ENCODE results near the gene MAGEA3.
"Not testable (repeated sequence)": the region's sequence is repeated elsewhere in the genome, so short reads cannot be mapped to it uniquely, and the experiment has no call there.

MAGEA3 gene

GRCh38 chrX:152697952-152698931 is at the start of gene MAGEA3:
Gene MAGEA3 (plus strand): TSS chrX:152698794. CDS start chrX:152700833, 2,039 bp downstream.
- not testable (repeated sequence) for DNase-seq (ENCODE audit: low read depth)

GRCh38 chrX:152652060-152652459 is 46.5 kb upstream of the MAGEA3 start:
- DNase-seq (ENCODE audit: low read depth): no peak

DNA sequence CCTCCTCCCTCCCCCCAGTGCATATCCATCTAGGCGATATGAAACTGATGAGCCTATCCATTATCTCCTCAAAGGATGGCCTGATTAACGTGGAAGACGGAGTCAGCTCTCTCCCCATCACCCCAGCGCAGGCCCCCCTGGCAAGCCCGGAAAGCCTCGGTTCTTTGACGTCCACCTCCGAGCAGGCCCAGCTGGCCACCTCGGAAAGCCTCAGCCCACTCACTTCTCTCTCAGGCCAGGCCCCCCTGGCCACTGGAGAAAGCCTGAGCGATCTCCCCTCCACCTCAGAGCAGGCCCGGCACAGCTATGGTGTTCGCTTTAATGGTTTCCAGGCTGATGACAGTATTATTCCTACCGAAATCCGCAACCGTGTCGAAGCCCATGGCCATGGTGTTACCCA is 46.1 kb upstream of the MAGEA3 start:
- DNase-seq (ENCODE audit: low read depth): no peak

DNA sequence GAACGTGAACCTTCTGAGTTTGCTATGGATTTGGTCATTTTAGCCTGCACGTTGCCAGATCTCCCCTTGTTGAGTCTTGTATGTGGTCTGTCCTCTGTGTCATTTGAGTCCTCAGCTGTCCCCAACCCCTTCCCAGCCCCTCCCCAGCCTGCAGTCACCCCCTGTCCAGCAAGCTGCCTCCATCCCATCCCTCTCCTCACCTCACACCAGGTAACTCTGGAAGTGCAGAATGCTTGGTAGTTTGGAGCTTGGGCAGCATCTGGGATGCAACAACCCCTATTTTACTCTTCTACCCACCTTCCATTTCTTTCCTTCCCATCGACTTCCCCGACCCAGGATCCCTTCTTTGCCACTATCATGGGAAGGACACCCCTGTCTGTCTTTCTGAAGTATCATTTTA is 42.5 kb upstream of the MAGEA3 start:
- DNase-seq (ENCODE audit: low read depth): no peak

DNA sequence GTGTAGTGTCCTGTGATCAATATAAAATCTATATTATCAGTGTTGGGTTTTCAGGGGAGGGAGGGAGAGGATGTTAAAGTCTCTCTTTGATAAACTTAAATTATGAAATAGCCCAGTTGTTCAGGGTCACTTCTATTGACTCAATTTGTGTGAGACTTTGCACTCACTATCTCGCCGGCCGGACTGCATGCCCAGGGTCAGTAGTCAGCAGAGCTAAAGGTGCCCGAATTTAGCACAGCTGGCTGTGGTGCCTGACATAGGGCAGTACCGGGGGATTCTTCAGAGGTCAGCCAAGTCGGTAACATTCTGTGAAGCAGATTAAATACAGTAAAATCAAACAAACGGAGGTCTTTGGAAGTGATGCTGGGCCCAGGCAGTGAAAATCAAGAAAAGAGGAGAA is 41.7 kb upstream of the MAGEA3 start:
- no peak for DNase-seq (ENCODE audit: low read depth)

- no peak for DNase-seq (ENCODE audit: low read depth)
These were observed 40.3 kb upstream of the MAGEA3 start for GRCh38 chrX:152658302-152658701.

GRCh38 chrX:152663086-152663485 is 35.5 kb upstream of the MAGEA3 start:
- DNase-seq (ENCODE audit: low read depth): no peak

DNA sequence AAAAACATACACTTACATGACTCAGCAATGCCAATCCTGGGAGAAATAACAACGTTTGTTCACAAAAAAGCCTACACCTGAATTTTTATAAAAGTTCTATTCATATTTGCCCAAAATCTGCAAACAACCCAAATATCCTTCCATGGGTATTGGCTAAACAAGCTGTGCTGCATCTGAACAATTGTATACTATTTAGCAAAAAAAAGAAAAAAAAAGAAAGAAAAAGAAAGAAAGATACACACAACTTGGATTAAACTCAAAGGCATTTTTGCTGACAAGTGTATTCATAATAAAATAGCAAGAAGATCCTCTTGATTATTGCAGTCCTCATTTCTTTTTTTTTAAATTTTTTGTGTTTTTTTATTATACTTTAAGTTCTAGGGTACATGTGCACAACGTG is 24.5 kb upstream of the MAGEA3 start:
- no peak for DNase-seq (ENCODE audit: low read depth)

- DNase-seq (ENCODE audit: low read depth): not testable (repeated sequence)
These were observed 23.9 kb upstream of the MAGEA3 start for GRCh38 chrX:152674652-152675051.

DNA sequence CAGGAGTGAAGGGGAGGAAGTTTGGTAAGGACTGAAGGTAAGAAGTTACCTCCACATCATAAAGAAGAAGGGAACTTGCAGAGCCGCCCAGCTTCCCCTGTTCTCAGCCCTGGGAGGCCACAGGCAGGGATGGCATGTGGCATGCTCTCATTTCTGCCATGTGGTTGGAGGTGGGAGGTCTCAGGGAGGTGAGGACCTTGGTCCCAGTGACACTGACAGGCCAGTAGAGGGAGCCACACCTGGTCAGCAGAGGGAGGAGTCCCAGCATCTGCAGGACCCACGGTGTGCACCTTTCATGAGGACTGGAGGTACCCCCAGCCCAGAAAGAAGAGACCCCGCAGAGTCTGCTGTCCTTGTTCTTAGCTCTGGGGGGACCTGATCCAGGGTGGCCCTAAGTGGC is 17.6 kb upstream of the MAGEA3 start:
- not testable (repeated sequence) for DNase-seq (ENCODE audit: low read depth)

GRCh38 chrX:152700390-152700789 is 1.8 kb downstream of the MAGEA3 start:
- not testable (repeated sequence) for DNase-seq (ENCODE audit: low read depth)

- DNase-seq (ENCODE audit: low read depth): not testable (repeated sequence)
These were observed 7.9 kb downstream of the MAGEA3 start for GRCh38 chrX:152706500-152706899.

DNA sequence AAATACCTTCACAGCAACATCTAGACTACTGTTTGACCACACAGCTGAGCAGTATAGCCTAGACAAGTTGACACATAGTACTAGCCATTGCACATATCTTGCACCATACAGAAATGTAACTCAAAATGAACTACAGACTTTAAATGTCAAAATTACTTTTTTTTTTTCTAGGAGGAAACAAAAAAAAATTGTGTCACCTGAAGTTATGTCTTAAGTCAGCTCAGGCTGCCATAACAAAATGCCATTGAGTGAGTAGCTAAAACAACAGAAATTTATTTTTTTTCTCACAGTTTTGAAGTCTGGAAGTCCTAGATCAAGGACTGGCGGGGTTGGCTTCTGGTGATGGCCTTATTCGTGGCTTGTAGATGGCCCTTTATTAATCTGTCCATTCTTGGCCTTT is 10.6 kb downstream of the MAGEA3 start, which contains the start of gene CSAG2:
CSAG2 (minus strand) TSS at position 101 of the 400 bp plus-strand sequence. CDS start 161 bp downstream, outside the sequence.
- not testable (repeated sequence) for DNase-seq (ENCODE audit: low read depth)

- DNase-seq (ENCODE audit: low read depth): not testable (repeated sequence)
These were observed 14.6 kb downstream of the MAGEA3 start for GRCh38 chrX:152713195-152713594.

DNA sequence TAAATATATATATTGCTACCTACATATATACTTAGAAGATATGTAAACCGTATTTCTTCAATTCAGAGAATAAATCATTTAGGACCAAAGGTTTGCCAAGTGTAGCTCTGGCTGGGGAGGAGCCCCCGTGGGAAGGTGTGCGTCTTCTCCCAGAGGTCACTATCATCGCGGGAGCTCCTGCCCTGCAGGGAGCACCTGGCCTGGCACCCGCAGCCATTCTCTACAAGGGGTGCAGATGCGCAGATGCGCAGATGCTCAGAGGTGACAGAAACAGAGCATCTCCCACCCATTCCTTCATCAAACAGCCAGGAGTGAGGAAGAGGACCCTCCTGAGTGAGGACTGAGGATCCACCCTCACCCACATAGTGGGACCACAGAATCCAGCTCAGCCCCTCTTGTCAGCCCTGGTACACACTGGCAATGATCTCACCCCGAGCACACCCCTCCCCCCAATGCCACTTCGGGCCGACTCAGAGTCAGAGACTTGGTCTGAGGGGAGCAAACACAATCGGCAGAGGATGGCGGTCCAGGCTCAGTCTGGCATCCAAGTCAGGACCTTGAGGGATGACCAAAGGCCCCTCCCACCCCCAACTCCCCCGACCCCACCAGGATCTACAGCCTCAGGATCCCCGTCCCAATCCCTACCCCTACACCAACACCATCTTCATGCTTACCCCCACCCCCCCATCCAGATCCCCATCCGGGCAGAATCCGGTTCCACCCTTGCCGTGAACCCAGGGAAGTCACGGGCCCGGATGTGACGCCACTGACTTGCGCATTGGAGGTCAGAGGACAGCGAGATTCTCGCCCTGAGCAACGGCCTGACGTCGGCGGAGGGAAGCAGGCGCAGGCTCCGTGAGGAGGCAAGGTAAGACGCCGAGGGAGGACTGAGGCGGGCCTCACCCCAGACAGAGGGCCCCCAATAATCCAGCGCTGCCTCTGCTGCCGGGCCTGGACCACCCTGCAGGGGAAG is 15.5 kb downstream of the MAGEA3 start, which contains the start of gene MAGEA2B:
MAGEA2B (plus strand) TSS at position 814 of the 973 bp plus-strand sequence. CDS start 2,479 bp downstream, outside the sequence.
- DNase-seq (ENCODE audit: low read depth): not testable (repeated sequence)

DNA sequence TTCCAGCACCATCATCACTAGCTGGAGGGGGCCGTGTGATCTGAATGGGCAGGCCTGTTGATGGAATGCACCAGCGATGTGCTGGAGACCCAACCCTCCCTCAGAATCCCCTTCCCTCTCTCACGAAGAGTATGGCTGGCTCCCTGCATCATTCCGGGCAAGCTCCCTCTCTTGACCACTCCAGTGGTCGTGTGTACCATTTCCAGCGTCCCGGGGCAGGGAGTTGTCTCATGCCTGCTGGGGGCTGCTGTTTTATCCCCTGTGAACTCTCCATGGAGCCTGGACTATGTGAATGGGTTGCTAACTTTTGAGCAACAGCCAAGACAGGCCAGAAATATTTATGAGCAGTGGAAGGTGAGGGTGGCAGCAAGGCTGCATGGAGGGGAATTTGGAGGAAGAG is 26.8 kb downstream of the MAGEA3 start:
- no peak for DNase-seq (ENCODE audit: low read depth)

- no peak for DNase-seq (ENCODE audit: low read depth)
These were observed 34.8 kb downstream of the MAGEA3 start, which contains the start of the genes CSAG1 and MAGEA12 for GRCh38 chrX:152733261-152733975. Gene CSAG1 (minus strand): TSS chrX:152733721. CDS start chrX:152732460, 1,261 bp downstream. Gene MAGEA12 (plus strand): TSS chrX:152733757. CDS start chrX:152736162, 2,405 bp downstream.

DNA sequence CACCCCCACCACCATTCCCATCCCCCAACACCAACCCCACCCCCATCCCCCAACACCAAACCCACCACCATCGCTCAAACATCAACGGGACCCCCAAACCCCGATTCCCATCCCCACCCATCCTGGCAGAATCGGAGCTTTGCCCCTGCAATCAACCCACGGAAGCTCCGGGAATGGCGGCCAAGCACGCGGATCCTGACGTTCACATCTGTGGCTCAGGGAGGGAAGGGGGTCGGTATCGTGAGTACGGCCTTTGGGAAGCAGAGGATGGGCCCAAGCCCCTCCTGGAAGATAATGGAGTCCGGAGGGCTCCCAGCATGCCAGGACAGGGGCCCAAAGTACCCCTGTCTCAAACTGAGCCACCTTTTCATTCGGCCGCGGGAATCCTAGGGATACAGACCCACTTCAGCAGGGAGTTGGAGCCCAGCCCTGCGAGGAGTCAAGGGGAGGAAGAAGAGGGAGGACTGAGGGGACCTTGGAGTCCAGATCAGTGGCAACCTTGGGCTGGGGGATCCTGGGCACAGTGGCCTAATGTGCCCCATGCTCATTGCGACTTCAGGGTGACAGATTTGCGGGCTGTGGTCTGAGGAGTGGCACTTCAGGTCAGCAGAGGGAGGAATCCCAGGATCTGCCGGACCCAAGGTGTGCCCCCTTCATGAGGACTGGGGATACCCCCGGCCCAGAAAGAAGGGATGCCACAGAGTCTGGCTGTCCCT is 35.7 kb downstream of the MAGEA3 start:
- DNase-seq (ENCODE audit: low read depth): not testable (repeated sequence)

DNA sequence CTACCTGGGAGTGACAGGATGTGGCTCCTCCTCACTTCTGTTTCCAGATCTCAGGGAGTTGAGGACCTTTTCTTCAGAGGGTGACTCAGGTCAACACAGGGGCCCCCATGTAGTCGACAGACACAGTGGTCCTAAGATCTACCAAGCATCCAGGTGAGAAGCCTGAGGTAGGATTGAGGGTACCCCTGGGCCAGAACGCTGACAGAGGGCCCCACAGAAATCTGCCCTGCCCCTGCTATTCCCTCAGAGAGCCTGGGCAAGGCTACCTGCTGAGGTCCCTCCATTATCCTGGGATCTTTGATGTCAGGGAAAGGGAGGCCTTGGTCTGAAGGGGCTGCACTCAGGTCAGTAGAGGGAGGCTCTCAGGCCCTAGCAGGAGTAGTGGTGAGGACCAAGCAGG is 36.5 kb downstream of the MAGEA3 start:
- DNase-seq (ENCODE audit: low read depth): no peak

DNA sequence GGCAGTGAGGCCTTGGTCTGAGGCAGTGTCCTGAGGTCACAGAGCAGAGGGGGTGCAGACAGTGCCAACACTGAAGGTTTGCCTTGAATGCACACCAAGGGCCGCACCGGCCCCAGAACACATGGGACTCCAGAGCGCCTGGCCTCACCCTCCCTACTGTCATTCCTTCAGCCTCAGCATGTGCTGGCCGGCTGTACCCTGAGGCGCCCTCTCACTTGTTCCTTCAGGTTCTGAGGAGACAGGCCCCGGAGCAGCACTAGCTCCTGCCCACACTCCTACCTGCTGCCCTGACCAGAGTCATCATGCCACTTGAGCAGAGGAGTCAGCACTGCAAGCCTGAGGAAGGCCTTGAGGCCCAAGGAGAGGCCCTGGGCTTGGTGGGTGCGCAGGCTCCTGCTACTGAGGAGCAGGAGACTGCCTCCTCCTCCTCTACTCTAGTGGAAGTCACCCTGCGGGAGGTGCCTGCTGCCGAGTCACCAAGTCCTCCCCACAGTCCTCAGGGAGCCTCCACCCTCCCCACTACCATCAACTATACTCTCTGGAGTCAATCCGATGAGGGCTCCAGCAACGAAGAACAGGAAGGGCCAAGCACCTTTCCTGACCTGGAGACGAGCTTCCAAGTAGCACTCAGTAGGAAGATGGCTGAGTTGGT is 37.4 kb downstream of the MAGEA3 start:
- DNase-seq (ENCODE audit: low read depth): no peak
